ENCODE measurements around the gene ACAA2.

GRCh38 chr18:49734836-49735235, 78.5 kb downstream of the ACAA2 start:
- TF ChIP-seq HDGF (IDR thresholded peaks at IDR 0.05; ENCODE audit: borderline replicate concordance) (no peak), SUZ12 (IDR thresholded peaks at IDR 0.05) (no peak), FOXK2 (IDR thresholded peaks at IDR 0.05) (no peak), TARDBP (IDR thresholded peaks at IDR 0.05) (no peak), NFRKB (IDR thresholded peaks at IDR 0.05) (no peak), CTBP1 (IDR thresholded peaks at IDR 0.05; ENCODE audit: borderline replicate concordance) (no peak), SP1 (IDR thresholded peaks at IDR 0.05) (no peak), PKNOX1 (IDR thresholded peaks at IDR 0.05) (no peak), ZNF384 (IDR thresholded peaks at IDR 0.05) (no peak), FOXM1 (IDR thresholded peaks at IDR 0.05; ENCODE audit: borderline replicate concordance) (no peak), ELF4 (IDR thresholded peaks at IDR 0.05) (no peak)

Measured in HEK293T (cell line).